Stimulated activated CD8-positive, alpha-beta memory T cell treated with anti-CD3 and anti-CD28 coated beads, Interleukin-12 subunit alpha, Interleukin-12 subunit beta, amount 100 ng/mL, for 24 hours (primary cell): ENCODE data around the gene DEAF1.
"Not testable (repeated sequence)": the region's sequence is repeated elsewhere in the genome, so short reads cannot be mapped to it uniquely, and the experiment has no call there.

Source experiments
- DNase-seq: peaks from one replicate; pipeline ENCODE4 v3.0.0-alpha.2; 2020; ENCODE audit errors: extremely low read depth

Gene DEAF1

GRCh38 chr11:699753-700152, 4.7 kb upstream of the DEAF1 start:
- no peak for DNase-seq

GRCh38 chr11:699116-699508, 4.1 kb upstream of the DEAF1 start:
- DNase-seq, result no peak

GRCh38 chr11:698493-699115, 3.6 kb upstream of the DEAF1 start:
- DNase-seq, result no peak

- DNase-seq, result no peak
These were observed 2.8 kb upstream of the DEAF1 start for GRCh38 chr11:697811-698311.

- no peak for DNase-seq
These were observed 2.0 kb upstream of the DEAF1 start for GRCh38 chr11:696955-697491.

GRCh38 chr11:695538-696248, 671 bp upstream of the DEAF1 start, which contains the start of gene TMEM80:
TSS of gene TMEM80 (plus strand) at chr11:695816. CDS start at chr11:695828, 12 bp downstream.
- peak; percentile 94 for DNase-seq

GRCh38 chr11:695288-695537, 191 bp upstream of the DEAF1 start:
- DNase-seq, result no peak

GRCh38 chr11:693887-694562, 997 bp downstream of the DEAF1 start:
- DNase-seq, result no peak

GRCh38 chr11:693415-693831, 1.6 kb downstream of the DEAF1 start:
- no peak for DNase-seq

GRCh38 chr11:692824-693414, 2.1 kb downstream of the DEAF1 start:
- no peak for DNase-seq

- no peak for DNase-seq
These were observed 3.1 kb downstream of the DEAF1 start for GRCh38 chr11:691710-692590.

- DNase-seq, result no peak
These were observed 4.0 kb downstream of the DEAF1 start for GRCh38 chr11:690738-691633.

GRCh38 chr11:690244-690643, 4.8 kb downstream of the DEAF1 start:
- not testable (repeated sequence) for DNase-seq

GRCh38 chr11:689625-690024, 5.4 kb downstream of the DEAF1 start:
- DNase-seq, result no peak

GRCh38 chr11:688681-689080, 6.3 kb downstream of the DEAF1 start:
- DNase-seq, result no peak

- DNase-seq, result no peak
These were observed 7.3 kb downstream of the DEAF1 start for GRCh38 chr11:687751-688150.

- DNase-seq, result no peak
These were observed 8.4 kb downstream of the DEAF1 start for GRCh38 chr11:686451-687243.

GRCh38 chr11:680970-681369, 14.1 kb downstream of the DEAF1 start:
- no peak for DNase-seq

- no peak for DNase-seq
These were observed 14.5 kb downstream of the DEAF1 start for GRCh38 chr11:680476-680875.
